GM23338 (cell line): ENCODE measurements around the gene PPP1R7. TPM values are rescaled to one million over a fixed set of nuclear protein-coding genes. Genes with fewer than 3 reads are reported as not detected.

Experiments
- ATAC-seq: fragments of 200-7000 bp; cut with Tn5 transposase; 3 replicates; pipeline ENCODE4 v1.9.1; 2020
- DNase-seq: peaks from one replicate; pipeline ENCODE4 v3.0.0-alpha.2; 2015; ENCODE audit warnings: low spot score
- H2AFZ ChIP-seq: fragments of 200-600 bp; sonication (generic); 2 replicates; pipeline ENCODE4 v1.8.0; 2016; ENCODE audit warnings: antibody characterized with exemption, mild to moderate bottlenecking, moderate library complexity
- H3F3A ChIP-seq: fragments of 200-600 bp; sonication (generic); replicated peaks from 2 replicates; pipeline ENCODE4 v1.8.0; 2017; ENCODE audit warnings: antibody characterized with exemption, mixed run types, low read depth
- H3K27ac ChIP-seq: fragments of 200-600 bp; sonication (generic); 2 replicates; pipeline ENCODE4 v1.6.1; 2016; ENCODE audit warnings: low read depth
- H3K27me3 ChIP-seq: fragments of 200-600 bp; sonication (generic); 2 replicates; pipeline ENCODE4 v1.8.0; 2016; ENCODE audit warnings: mild to moderate bottlenecking, mixed run types, moderate library complexity; ENCODE audit not compliant: insufficient read depth
- H3K36me3 ChIP-seq: fragments of 200-600 bp; sonication (generic); 2 replicates; pipeline ENCODE4 v1.8.0; 2016; ENCODE audit warnings: mild to moderate bottlenecking; ENCODE audit not compliant: insufficient read depth
- H3K4me1 ChIP-seq: fragments of 200-600 bp; sonication (generic); 2 replicates; pipeline ENCODE4 v1.8.0; 2016; ENCODE audit warnings: mild to moderate bottlenecking, moderate library complexity; ENCODE audit not compliant: insufficient read depth
- H3K4me2 ChIP-seq: fragments of 200-600 bp; sonication (generic); 2 replicates; pipeline ENCODE4 v1.7.1; 2017; ENCODE audit warnings: mixed run types
- H3K4me3 ChIP-seq: fragments of 200-600 bp; sonication (generic); 2 replicates; pipeline ENCODE4 v1.6.1; 2016; ENCODE audit warnings: mixed run types
- H3K79me2 ChIP-seq: fragments of 200-600 bp; sonication (generic); replicated peaks from 2 replicates; pipeline ENCODE4 v1.8.0; 2017; ENCODE audit warnings: mild to moderate bottlenecking; ENCODE audit not compliant: insufficient read depth
- H3K9me2 ChIP-seq: fragments of 200-600 bp; sonication (generic); 2 replicates; pipeline ENCODE4 v1.8.0; 2017; ENCODE audit not compliant: insufficient read depth
- H4K20me1 ChIP-seq: fragments of 200-600 bp; sonication (generic); replicated peaks from 2 replicates; pipeline ENCODE4 v1.8.0; 2017; ENCODE audit warnings: mild to moderate bottlenecking; ENCODE audit not compliant: insufficient read depth
- H3K27ac Mint-ChIP-seq: 2 replicates; pipeline ENCODE4 v1.8.0; 2020; ENCODE audit warnings: inconsistent platforms, mild to moderate bottlenecking, moderate library complexity, mixed read lengths
- H3K27me3 Mint-ChIP-seq: 3 replicates; pipeline ENCODE4 v1.8.0; 2022; ENCODE audit warnings: low read depth, mild to moderate bottlenecking, moderate library complexity, mixed read lengths, inconsistent platforms; ENCODE audit not compliant: insufficient read depth, poor library complexity
- H3K36me3 Mint-ChIP-seq: 3 replicates; pipeline ENCODE4 v1.8.0; 2021; ENCODE audit warnings: low read depth, mild to moderate bottlenecking, inconsistent platforms, moderate library complexity, mixed read lengths
- H3K4me1 Mint-ChIP-seq: 3 replicates; pipeline ENCODE4 v1.8.0; 2020; ENCODE audit warnings: mild to moderate bottlenecking, inconsistent platforms, mixed read lengths
- H3K4me3 Mint-ChIP-seq: 3 replicates; pipeline ENCODE4 v1.8.0; 2021; ENCODE audit warnings: moderate library complexity, mild to moderate bottlenecking, inconsistent platforms, mixed read lengths
- H3K9me3 Mint-ChIP-seq: 3 replicates; pipeline ENCODE4 v1.8.0; 2020; ENCODE audit warnings: moderate library complexity, mild to moderate bottlenecking, inconsistent platforms, mixed read lengths
- CREB1 ChIP-seq: fragments of 250-450 bp; sonication (Bioruptor Pico); IDR thresholded peaks from 2 replicates; pipeline ENCODE4 v1.5.0; 2020; ENCODE audit warnings: low read depth, mild to moderate bottlenecking, moderate library complexity
- CTCF ChIP-seq, 2 experiments: fragments of 200-600 bp in 1 of 2; sonication (generic) in 1 of 2; conservative IDR thresholded peaks; 2 replicates each; pipeline versions ENCODE4 v1.5.1 to v1.6.1; 2016 to 2017; ENCODE audit warnings: antibody characterized with exemption in 2 of 2, low read depth in 2 of 2, mild to moderate bottlenecking in 2 of 2, moderate library complexity in 1 of 2
- ETS1 ChIP-seq: IDR thresholded peaks from 2 replicates; pipeline ENCODE4 v1.6.1; 2016; ENCODE audit warnings: antibody characterized with exemption
- EZH2 ChIP-seq: fragments of 200-600 bp; sonication (generic); IDR thresholded peaks from one replicate; pipeline ENCODE4 v1.8.0; 2017; ENCODE audit warnings: antibody characterized with exemption, mild to moderate bottlenecking, low read depth; ENCODE audit not compliant: unreplicated experiment
- EZH2phosphoT487 ChIP-seq: fragments of 200-600 bp; sonication (generic); IDR thresholded peaks from one replicate; pipeline ENCODE4 v1.8.1; 2018; ENCODE audit warnings: antibody characterized with exemption; ENCODE audit not compliant: unreplicated experiment
- JUNB ChIP-seq: IDR thresholded peaks from one replicate; pipeline ENCODE4 v1.6.1; 2016; ENCODE audit warnings: antibody characterized with exemption; ENCODE audit not compliant: unreplicated experiment
- NANOG ChIP-seq: IDR thresholded peaks from 2 replicates; pipeline ENCODE4 v1.6.1; 2016; ENCODE audit warnings: antibody characterized with exemption, borderline replicate concordance
- POLR2AphosphoS5 ChIP-seq: IDR thresholded peaks from 2 replicates; pipeline ENCODE4 v1.6.1; 2016; ENCODE audit warnings: antibody characterized with exemption, low read depth
- REST ChIP-seq: IDR thresholded peaks from one replicate; pipeline ENCODE4 v1.6.1; 2018; ENCODE audit warnings: antibody characterized with exemption; ENCODE audit not compliant: unreplicated experiment
- STAT1 ChIP-seq: IDR thresholded peaks from one replicate; pipeline ENCODE4 v1.6.1; 2016; ENCODE audit warnings: antibody characterized with exemption; ENCODE audit not compliant: unreplicated experiment
- ZNF114 ChIP-seq: fragments of 250-450 bp; sonication (Bioruptor Pico); IDR thresholded peaks from 2 replicates; pipeline ENCODE4 v1.5.0; 2020; ENCODE audit warnings: mild to moderate bottlenecking, moderate library complexity
- ZNF331 ChIP-seq: fragments of 250-450 bp; sonication (Bioruptor Pico); IDR thresholded peaks from 2 replicates; pipeline ENCODE4 v1.5.0; 2020; ENCODE audit warnings: low read depth, mild to moderate bottlenecking, moderate library complexity
- ZNF462 ChIP-seq: fragments of 250-450 bp; sonication (Bioruptor Pico); IDR thresholded peaks from 2 replicates; pipeline ENCODE4 v1.5.0; 2020; ENCODE audit warnings: mild to moderate bottlenecking, moderate library complexity
- polyA plus RNA-seq: library from polyadenylated mRNA; unstranded; fragments of >200 nt; fragmentation: Nextera tagmentation; extraction: Ambion mirVana; gene quantifications from 2 replicates; pipeline ENCODE4 v1.2.1, GENCODE V29; 2016
- total RNA-seq: library from RNA; depleted of rRNA; stranded (reverse); fragments of >200 nt; shearing (Covaris generic); gene quantifications from 2 replicates; pipeline ENCODE4 v1.2.3, GENCODE V29; 2014

Gene PPP1R7
- total and polyA plus RNA-seq, 2 experiments from 2014 or later, result 48.2 to 94.3 TPM

GRCh38 chr2:241230435-241230834 lies 80.2 kb downstream of the PPP1R7 start:
- Histone ChIP-seq H2AFZ (no peak overlapping the region), H3K36me3 (peaks cover 23% of the 10 kb centered on the region)

More at GRCh38 chr2:241230435-241230834, 80.2 kb downstream of the PPP1R7 start:
- peaks cover 25% of the 10 kb centered on the region for H4K20me1 ChIP-seq
- DNase-seq, result no peak
- no peak for ATAC-seq
- H3K4me3 Mint-ChIP-seq, result no peak overlapping the region
- H3K79me2 ChIP-seq, result 0 out of 2 replicates have a peak, but pooled peaks cover 3% of the 10 kb centered on the region
- no peaks in the 10 kb centered on the region for H3K9me2 ChIP-seq
- H3K27me3 ChIP-seq, result no peaks in the 10 kb centered on the region
- no peak overlapping the region for H3K27ac Mint-ChIP-seq
- peaks cover 3% of the 10 kb centered on the region; the same call in 2 of the 3 replicates for H3K4me1 Mint-ChIP-seq
- peaks cover 3% of the 10 kb centered on the region; the same call in 1 of the 2 replicates for H3F3A ChIP-seq
- no peak overlapping the region for H3K4me2 ChIP-seq
- H3K27ac ChIP-seq, result no peak overlapping the region
- peaks cover 71% of the 10 kb centered on the region for H3K36me3 Mint-ChIP-seq
- TF ChIP-seq STAT1 (no peak), POLR2AphosphoS5 (no peak), CTCF (conservative IDR thresholded peaks at IDR 0.05; ENCODE audit: low read depth in 2 of 2) (no peak), ETS1 (no peak), ZNF462 (no peak), ZNF114 (CRISPR knock-in tag) (no peak), CREB1 (CRISPR knock-in tag) (no peak), EZH2 (no peak), EZH2phosphoT487 (no peak), ZNF331 (CRISPR knock-in tag) (no peak), NANOG (no peak), REST (no peak), JUNB (no peak)
- peaks cover 33% of the 10 kb centered on the region for H3K27me3 Mint-ChIP-seq
- no peaks in the 10 kb centered on the region; the same call in 2 of the 3 replicates for H3K9me3 Mint-ChIP-seq
- H3K4me1 ChIP-seq, result peaks cover 3% of the 10 kb centered on the region; the same call in 1 of the 2 replicates
- no peak overlapping the region for H3K4me3 ChIP-seq
